ENCODE results near the gene SOD1. TPM values are rescaled to one million over a fixed set of nuclear protein-coding genes. Genes with fewer than 3 reads are reported as not detected.

The SOD1 gene
- total RNA-seq, 1 donor from 2014 or later, result 160 TPM

- no peak for TF ChIP-seq CTCF (IDR thresholded peaks at IDR 0.05)
- no peaks in the 10 kb centered on the region for H3K36me3 ChIP-seq
- no peaks in the 10 kb centered on the region for H3K9me3 ChIP-seq
- peaks cover 30% of the 10 kb centered on the region for H3K4me1 ChIP-seq
- ATAC-seq (no peak), DNase-seq (no peak)
- H3K4me3 ChIP-seq, result no peak overlapping the region
- intact Hi-C loops (cut with DNase I), result no loop called here
- H3K27ac ChIP-seq, result no peak overlapping the region
- no peaks in the 10 kb centered on the region for H3K27me3 ChIP-seq (ENCODE audit: low read depth)
Measured at GRCh38 chr21:31716106-31716505, 56.6 kb downstream of the SOD1 start.

Other genes with a start within 250 kb of the SOD1 start
- 33.4 TPM for gene SCAF4, start 72.4 kb downstream of the SOD1 start, total RNA-seq
- 1.9 TPM for gene HUNK, start 213.3 kb downstream of the SOD1 start, total RNA-seq